Retinal pigment epithelial cell (primary cell): ENCODE results near the gene PRODH2.
A peak's percentile ranks its signal among the peaks of the same experiment; 100 is the strongest.

Source experiments
- DNase-seq: peaks from one replicate; pipeline ENCODE4 v3.0.0-alpha.2; 2010; ENCODE audit warnings: low read depth
- H3K4me3 ChIP-seq: 2 replicates; pipeline ENCODE4 v1.5.1; 2011; ENCODE audit warnings: mild to moderate bottlenecking, low read length, control low read depth, moderate library complexity
- CTCF ChIP-seq: conservative IDR thresholded peaks from 2 replicates; pipeline ENCODE4 v1.5.1; 2011; ENCODE audit warnings: low read depth, low read length, control low read depth, inconsistent platforms

The PRODH2 gene

GRCh38 chr19:35847911-35848310 lies 35.3 kb upstream of the PRODH2 start:
- DNase-seq: no peak
- no peak overlapping the region for H3K4me3 ChIP-seq
- no peak for TF ChIP-seq CTCF

DNA sequence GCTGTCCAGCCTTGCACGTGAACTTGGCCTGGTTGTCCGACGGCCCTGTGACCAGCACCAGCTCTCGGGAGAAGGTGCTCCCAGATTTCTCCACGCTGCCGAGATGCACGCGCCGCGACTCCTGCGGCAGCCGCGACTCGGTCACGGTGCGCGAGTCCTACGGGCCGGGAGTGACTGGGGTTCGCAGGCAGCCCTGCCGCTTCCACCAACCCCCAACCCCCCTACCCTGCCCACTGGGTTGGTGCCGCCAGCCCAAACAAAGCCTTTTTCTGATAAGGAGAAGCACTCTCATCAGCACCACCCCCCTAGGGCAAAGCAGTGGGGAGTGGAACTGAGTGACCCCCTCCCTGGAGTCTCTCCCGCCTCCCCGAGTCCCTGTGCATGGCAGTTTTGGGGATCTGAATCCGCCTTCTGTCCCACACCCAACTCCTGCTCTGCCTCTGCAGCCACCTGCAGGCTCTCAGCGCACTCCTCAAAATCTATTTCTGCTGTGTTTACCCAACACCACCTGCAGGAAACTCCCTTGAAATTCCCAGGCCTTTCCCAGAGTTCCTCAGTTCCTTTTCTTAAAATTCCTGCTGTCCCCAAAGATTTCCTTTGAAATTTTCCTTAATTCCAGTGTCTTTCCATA lies 33.5 kb upstream of the PRODH2 start:
- no peak for TF ChIP-seq CTCF
- no peak for DNase-seq
- no peak overlapping the region for H3K4me3 ChIP-seq

GRCh38 chr19:35845215-35846037 lies 32.8 kb upstream of the PRODH2 start:
- peak overlapping the region; percentile 17 for H3K4me3 ChIP-seq
- TF ChIP-seq CTCF: no peak
- DNase-seq: no peak

DNA sequence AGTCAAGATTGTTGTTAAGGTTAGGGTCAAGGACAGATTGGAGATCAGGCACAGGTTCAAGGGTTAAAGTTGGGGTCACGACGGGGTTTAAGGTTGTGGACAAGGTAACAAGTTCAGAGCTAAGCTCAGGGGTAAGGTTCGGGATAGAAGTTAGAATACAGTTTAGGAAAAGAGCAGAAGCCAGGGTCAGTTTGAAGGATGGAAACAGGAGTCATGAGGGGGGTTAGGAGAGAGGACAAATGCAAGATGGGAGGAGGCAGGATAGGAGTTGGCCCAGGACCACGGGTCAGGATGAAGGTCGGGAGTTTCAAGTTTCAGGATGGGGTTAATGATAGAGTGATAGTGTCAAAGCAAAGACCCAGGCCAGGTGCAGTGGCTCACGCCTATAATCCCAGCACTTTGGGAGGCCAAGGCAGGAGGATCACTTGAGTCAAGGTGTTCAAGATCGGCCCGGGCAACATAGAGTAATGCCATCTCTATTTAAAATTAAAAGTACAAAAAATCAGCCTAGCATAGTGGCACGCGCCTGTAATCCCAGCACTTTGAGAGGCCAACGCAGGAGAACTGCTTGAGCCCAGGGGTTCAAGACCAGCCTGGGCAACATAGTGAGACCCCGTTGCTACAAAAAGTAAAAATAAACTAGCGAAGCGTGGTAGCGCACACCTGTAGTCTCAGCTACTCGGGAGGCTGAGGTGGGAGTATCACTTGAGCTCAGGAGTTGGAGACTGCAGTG lies 32.0 kb upstream of the PRODH2 start:
- no peak overlapping the region for H3K4me3 ChIP-seq
- no peak for DNase-seq

DNA sequence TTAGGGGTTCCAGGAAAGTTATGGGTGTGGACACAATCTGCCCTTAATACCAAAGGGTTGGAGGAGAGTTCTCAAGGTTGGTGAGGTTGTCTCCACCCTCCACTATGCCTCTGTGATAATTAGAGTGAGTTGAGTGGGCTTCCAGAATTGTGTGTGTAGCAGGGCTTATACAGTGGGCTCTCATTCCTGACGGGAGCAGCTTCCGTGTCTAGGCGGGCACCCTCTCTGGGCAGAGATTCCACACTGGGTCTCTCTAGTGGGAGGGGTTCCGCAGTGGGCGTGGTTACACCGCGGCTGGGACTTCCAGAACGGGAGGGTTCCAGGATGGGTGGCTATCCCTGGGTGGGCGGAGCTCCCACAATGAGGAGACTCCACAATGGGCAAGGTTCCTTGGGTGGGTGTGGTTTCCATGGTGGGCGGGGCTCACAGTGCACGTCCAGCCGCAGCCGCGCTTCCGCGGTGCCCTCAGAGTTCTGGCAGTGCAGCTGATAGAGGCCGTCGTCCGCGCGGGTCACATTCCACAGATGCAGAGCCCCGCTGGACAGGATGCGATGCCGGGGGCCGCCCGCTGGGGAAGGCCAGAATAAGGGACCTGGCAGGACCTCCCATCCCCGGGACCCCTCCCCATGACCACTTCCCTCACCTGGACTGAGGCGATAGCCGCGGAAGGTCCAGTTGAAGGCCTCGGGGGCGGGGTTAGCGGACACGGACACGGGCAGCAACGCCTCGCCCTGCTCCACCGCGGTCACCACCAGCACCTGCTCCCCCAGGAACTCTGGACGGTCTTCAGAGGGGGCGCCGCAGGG lies 31.2 kb upstream of the PRODH2 start:
- DNase-seq: no peak
- H3K4me3 ChIP-seq: no peak overlapping the region
- no peak for TF ChIP-seq CTCF

More for the DNA sequence above, 32.0 kb upstream of the PRODH2 start:
- no peak for TF ChIP-seq CTCF

- no peak for TF ChIP-seq CTCF
- no peak for DNase-seq
- H3K4me3 ChIP-seq: no peak overlapping the region
These were observed 30.1 kb upstream of the PRODH2 start for GRCh38 chr19:35842666-35843272.
